GM23338 (cell line): Measurements from ENCODE around the gene PGBD5. TPM values are rescaled to one million over a fixed set of nuclear protein-coding genes. Genes with fewer than 3 reads are reported as not detected.

Source experiments
- ATAC-seq: fragments of 200-7000 bp; cut with Tn5 transposase; 3 replicates; pipeline ENCODE4 v1.9.1; 2020
- DNase-seq: peaks from one replicate; pipeline ENCODE4 v3.0.0-alpha.2; 2015; ENCODE audit warnings: low spot score
- H2AFZ ChIP-seq: fragments of 200-600 bp; sonication (generic); 2 replicates; pipeline ENCODE4 v1.8.0; 2016; ENCODE audit warnings: antibody characterized with exemption, mild to moderate bottlenecking, moderate library complexity
- H3F3A ChIP-seq: fragments of 200-600 bp; sonication (generic); replicated peaks from 2 replicates; pipeline ENCODE4 v1.8.0; 2017; ENCODE audit warnings: antibody characterized with exemption, mixed run types, low read depth
- H3K27ac ChIP-seq: fragments of 200-600 bp; sonication (generic); 2 replicates; pipeline ENCODE4 v1.6.1; 2016; ENCODE audit warnings: low read depth
- H3K27me3 ChIP-seq: fragments of 200-600 bp; sonication (generic); 2 replicates; pipeline ENCODE4 v1.8.0; 2016; ENCODE audit warnings: mild to moderate bottlenecking, mixed run types, moderate library complexity; ENCODE audit not compliant: insufficient read depth
- H3K36me3 ChIP-seq: fragments of 200-600 bp; sonication (generic); 2 replicates; pipeline ENCODE4 v1.8.0; 2016; ENCODE audit warnings: mild to moderate bottlenecking; ENCODE audit not compliant: insufficient read depth
- H3K4me1 ChIP-seq: fragments of 200-600 bp; sonication (generic); 2 replicates; pipeline ENCODE4 v1.8.0; 2016; ENCODE audit warnings: mild to moderate bottlenecking, moderate library complexity; ENCODE audit not compliant: insufficient read depth
- H3K4me2 ChIP-seq: fragments of 200-600 bp; sonication (generic); 2 replicates; pipeline ENCODE4 v1.7.1; 2017; ENCODE audit warnings: mixed run types
- H3K4me3 ChIP-seq: fragments of 200-600 bp; sonication (generic); 2 replicates; pipeline ENCODE4 v1.6.1; 2016; ENCODE audit warnings: mixed run types
- H3K79me2 ChIP-seq: fragments of 200-600 bp; sonication (generic); replicated peaks from 2 replicates; pipeline ENCODE4 v1.8.0; 2017; ENCODE audit warnings: mild to moderate bottlenecking; ENCODE audit not compliant: insufficient read depth
- H3K9me2 ChIP-seq: fragments of 200-600 bp; sonication (generic); 2 replicates; pipeline ENCODE4 v1.8.0; 2017; ENCODE audit not compliant: insufficient read depth
- H4K20me1 ChIP-seq: fragments of 200-600 bp; sonication (generic); replicated peaks from 2 replicates; pipeline ENCODE4 v1.8.0; 2017; ENCODE audit warnings: mild to moderate bottlenecking; ENCODE audit not compliant: insufficient read depth
- H3K27ac Mint-ChIP-seq: 2 replicates; pipeline ENCODE4 v1.8.0; 2020; ENCODE audit warnings: inconsistent platforms, mild to moderate bottlenecking, moderate library complexity, mixed read lengths
- H3K27me3 Mint-ChIP-seq: 3 replicates; pipeline ENCODE4 v1.8.0; 2022; ENCODE audit warnings: low read depth, mild to moderate bottlenecking, moderate library complexity, mixed read lengths, inconsistent platforms; ENCODE audit not compliant: insufficient read depth, poor library complexity
- H3K36me3 Mint-ChIP-seq: 3 replicates; pipeline ENCODE4 v1.8.0; 2021; ENCODE audit warnings: low read depth, mild to moderate bottlenecking, inconsistent platforms, moderate library complexity, mixed read lengths
- H3K4me1 Mint-ChIP-seq: 3 replicates; pipeline ENCODE4 v1.8.0; 2020; ENCODE audit warnings: mild to moderate bottlenecking, inconsistent platforms, mixed read lengths
- H3K4me3 Mint-ChIP-seq: 3 replicates; pipeline ENCODE4 v1.8.0; 2021; ENCODE audit warnings: moderate library complexity, mild to moderate bottlenecking, inconsistent platforms, mixed read lengths
- H3K9me3 Mint-ChIP-seq: 3 replicates; pipeline ENCODE4 v1.8.0; 2020; ENCODE audit warnings: moderate library complexity, mild to moderate bottlenecking, inconsistent platforms, mixed read lengths
- ETS1 ChIP-seq: IDR thresholded peaks from 2 replicates; pipeline ENCODE4 v1.6.1; 2016; ENCODE audit warnings: antibody characterized with exemption
- EZH2phosphoT487 ChIP-seq: fragments of 200-600 bp; sonication (generic); IDR thresholded peaks from one replicate; pipeline ENCODE4 v1.8.1; 2018; ENCODE audit warnings: antibody characterized with exemption; ENCODE audit not compliant: unreplicated experiment
- NANOG ChIP-seq: IDR thresholded peaks from 2 replicates; pipeline ENCODE4 v1.6.1; 2016; ENCODE audit warnings: antibody characterized with exemption, borderline replicate concordance
- POLR2AphosphoS5 ChIP-seq: IDR thresholded peaks from 2 replicates; pipeline ENCODE4 v1.6.1; 2016; ENCODE audit warnings: antibody characterized with exemption, low read depth
- STAT1 ChIP-seq: IDR thresholded peaks from one replicate; pipeline ENCODE4 v1.6.1; 2016; ENCODE audit warnings: antibody characterized with exemption; ENCODE audit not compliant: unreplicated experiment
- ZNF114 ChIP-seq: fragments of 250-450 bp; sonication (Bioruptor Pico); IDR thresholded peaks from 2 replicates; pipeline ENCODE4 v1.5.0; 2020; ENCODE audit warnings: mild to moderate bottlenecking, moderate library complexity
- ZNF331 ChIP-seq: fragments of 250-450 bp; sonication (Bioruptor Pico); IDR thresholded peaks from 2 replicates; pipeline ENCODE4 v1.5.0; 2020; ENCODE audit warnings: low read depth, mild to moderate bottlenecking, moderate library complexity
- polyA plus RNA-seq: library from polyadenylated mRNA; unstranded; fragments of >200 nt; fragmentation: Nextera tagmentation; extraction: Ambion mirVana; gene quantifications from 2 replicates; pipeline ENCODE4 v1.2.1, GENCODE V29; 2016
- total RNA-seq: library from RNA; depleted of rRNA; stranded (reverse); fragments of >200 nt; shearing (Covaris generic); gene quantifications from 2 replicates; pipeline ENCODE4 v1.2.3, GENCODE V29; 2014
- TF ChIP-seq, protein P1 (sequence below): IDR thresholded peaks from one replicate; pipeline ENCODE4 v1.6.1; 2018; ENCODE audit warnings: antibody characterized with exemption; ENCODE audit not compliant: unreplicated experiment

PGBD5 gene
- total and polyA plus RNA-seq, 2 experiments from 2014 or later: 3.4 to 16.6 TPM

DNA sequence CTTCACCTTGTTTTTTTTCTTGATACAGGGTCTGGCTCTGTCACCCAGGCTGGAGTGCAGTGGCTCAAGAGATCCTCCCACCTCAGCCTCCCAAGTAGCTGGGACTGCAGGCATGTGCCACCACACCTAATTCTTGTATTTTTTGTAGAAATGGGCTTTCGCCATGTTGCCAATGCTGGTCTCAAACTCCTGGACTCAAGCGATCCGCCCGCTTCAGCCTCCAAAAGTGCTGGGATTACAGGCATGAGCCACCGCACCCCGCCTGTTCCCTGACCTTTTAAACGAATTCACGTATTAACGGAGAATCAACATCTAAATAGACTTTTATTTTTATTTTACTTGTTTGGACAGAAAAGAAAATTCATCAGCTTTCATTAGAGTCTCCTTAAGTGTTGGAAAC lies 104.8 kb downstream of the PGBD5 start:
- Histone ChIP-seq H3K9me2 (no peaks in the 10 kb centered on the region), H3K27me3 (no peaks in the 10 kb centered on the region), H3K27ac (no peak overlapping the region), H3K4me2 (no peak overlapping the region), H3K36me3 (no peaks in the 10 kb centered on the region), H4K20me1 (no peaks in the 10 kb centered on the region), H3K4me1 (no peaks in the 10 kb centered on the region), H3K79me2 (no peaks in the 10 kb centered on the region), H3F3A (no peaks in the 10 kb centered on the region), H3K4me3 (no peak overlapping the region), H2AFZ (no peak overlapping the region)
- DNase-seq: no peak
- peaks cover 13% of the 10 kb centered on the region for H3K27me3 Mint-ChIP-seq
- peaks cover 48% of the 10 kb centered on the region for H3K36me3 Mint-ChIP-seq
- no peak for TF ChIP-seq NANOG
- H3K27ac Mint-ChIP-seq: no peak overlapping the region
- no peak overlapping the region for H3K4me3 Mint-ChIP-seq
- H3K9me3 Mint-ChIP-seq: no peaks in the 10 kb centered on the region
- H3K4me1 Mint-ChIP-seq: no peaks in the 10 kb centered on the region
- no peak for ATAC-seq

- no peak for ATAC-seq
Observed at GRCh38 chr1:230320804-230321203, 105.3 kb downstream of the PGBD5 start.

DNA sequence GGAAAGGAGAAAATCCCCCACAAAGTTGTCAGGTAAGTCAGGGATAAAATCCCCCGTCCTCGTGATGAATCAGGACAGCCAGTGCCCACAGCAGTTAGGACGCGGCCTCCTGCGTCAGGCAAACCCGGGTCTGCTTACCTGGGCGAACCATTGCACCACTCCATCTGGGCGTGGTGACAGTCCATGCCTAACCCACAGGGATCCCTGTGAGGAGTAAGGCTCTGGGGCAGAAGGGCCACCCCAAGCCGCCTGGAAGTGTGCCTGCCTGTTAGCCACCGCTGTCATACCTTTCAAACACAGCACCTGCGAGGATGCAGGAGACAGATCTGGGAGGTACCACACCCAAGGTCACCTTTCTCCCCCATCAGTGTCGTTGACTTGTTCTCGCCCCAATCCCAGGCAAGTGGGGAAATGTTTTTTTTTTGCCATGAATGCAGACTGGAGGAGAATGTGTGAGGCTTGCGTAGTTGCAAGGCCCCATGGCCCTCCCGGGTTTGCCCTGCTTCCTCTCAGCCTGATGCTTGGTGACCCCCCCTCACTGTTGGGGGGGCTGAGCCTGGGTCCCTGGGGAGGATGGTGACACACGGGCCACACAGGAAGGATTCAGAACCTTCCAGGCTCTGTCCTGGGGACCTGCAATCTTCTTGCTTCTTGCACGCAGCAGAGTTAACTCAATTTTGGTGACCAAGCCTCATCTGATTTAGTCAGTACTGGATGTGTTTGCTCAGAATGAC lies 107.0 kb downstream of the PGBD5 start:
- no peaks in the 10 kb centered on the region for H3K36me3 ChIP-seq
- H3K4me1 ChIP-seq: no peaks in the 10 kb centered on the region
- no peak overlapping the region for H3K27ac Mint-ChIP-seq
- no peaks in the 10 kb centered on the region for H3K27me3 ChIP-seq
- no peak overlapping the region for H3K4me3 ChIP-seq
- H3K27ac ChIP-seq: no peak overlapping the region
- no peak overlapping the region for H3K4me3 Mint-ChIP-seq
- peaks cover 33% of the 10 kb centered on the region for H3K36me3 Mint-ChIP-seq
- H3K27me3 Mint-ChIP-seq: peaks cover 13% of the 10 kb centered on the region
- no peaks in the 10 kb centered on the region for H3F3A ChIP-seq
- no peaks in the 10 kb centered on the region for H3K9me2 ChIP-seq
- DNase-seq (no peak), ATAC-seq (no peak)
- no peaks in the 10 kb centered on the region for H4K20me1 ChIP-seq
- no peaks in the 10 kb centered on the region for H3K79me2 ChIP-seq
- TF ChIP-seq, protein P1, sequence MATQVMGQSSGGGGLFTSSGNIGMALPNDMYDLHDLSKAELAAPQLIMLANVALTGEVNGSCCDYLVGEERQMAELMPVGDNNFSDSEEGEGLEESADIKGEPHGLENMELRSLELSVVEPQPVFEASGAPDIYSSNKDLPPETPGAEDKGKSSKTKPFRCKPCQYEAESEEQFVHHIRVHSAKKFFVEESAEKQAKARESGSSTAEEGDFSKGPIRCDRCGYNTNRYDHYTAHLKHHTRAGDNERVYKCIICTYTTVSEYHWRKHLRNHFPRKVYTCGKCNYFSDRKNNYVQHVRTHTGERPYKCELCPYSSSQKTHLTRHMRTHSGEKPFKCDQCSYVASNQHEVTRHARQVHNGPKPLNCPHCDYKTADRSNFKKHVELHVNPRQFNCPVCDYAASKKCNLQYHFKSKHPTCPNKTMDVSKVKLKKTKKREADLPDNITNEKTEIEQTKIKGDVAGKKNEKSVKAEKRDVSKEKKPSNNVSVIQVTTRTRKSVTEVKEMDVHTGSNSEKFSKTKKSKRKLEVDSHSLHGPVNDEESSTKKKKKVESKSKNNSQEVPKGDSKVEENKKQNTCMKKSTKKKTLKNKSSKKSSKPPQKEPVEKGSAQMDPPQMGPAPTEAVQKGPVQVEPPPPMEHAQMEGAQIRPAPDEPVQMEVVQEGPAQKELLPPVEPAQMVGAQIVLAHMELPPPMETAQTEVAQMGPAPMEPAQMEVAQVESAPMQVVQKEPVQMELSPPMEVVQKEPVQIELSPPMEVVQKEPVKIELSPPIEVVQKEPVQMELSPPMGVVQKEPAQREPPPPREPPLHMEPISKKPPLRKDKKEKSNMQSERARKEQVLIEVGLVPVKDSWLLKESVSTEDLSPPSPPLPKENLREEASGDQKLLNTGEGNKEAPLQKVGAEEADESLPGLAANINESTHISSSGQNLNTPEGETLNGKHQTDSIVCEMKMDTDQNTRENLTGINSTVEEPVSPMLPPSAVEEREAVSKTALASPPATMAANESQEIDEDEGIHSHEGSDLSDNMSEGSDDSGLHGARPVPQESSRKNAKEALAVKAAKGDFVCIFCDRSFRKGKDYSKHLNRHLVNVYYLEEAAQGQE: no peak
- TF ChIP-seq STAT1: no peak
- no peak overlapping the region for H2AFZ ChIP-seq
- H3K9me3 Mint-ChIP-seq: no peaks in the 10 kb centered on the region; the same call in 2 of the 3 replicates
- peaks cover 4% of the 10 kb centered on the region; the same call in 1 of the 3 replicates for H3K4me1 Mint-ChIP-seq
- no peak overlapping the region for H3K4me2 ChIP-seq

More at GRCh38 chr1:230320804-230321203, 105.3 kb downstream of the PGBD5 start:
- H3K79me2 ChIP-seq: no peaks in the 10 kb centered on the region
- no peaks in the 10 kb centered on the region for H3K9me3 Mint-ChIP-seq
- no peaks in the 10 kb centered on the region for H3F3A ChIP-seq
- H3K27me3 Mint-ChIP-seq: peaks cover 13% of the 10 kb centered on the region
- no peak overlapping the region for H3K27ac ChIP-seq
- no peaks in the 10 kb centered on the region for H4K20me1 ChIP-seq
- H3K4me3 Mint-ChIP-seq: no peak overlapping the region
- H3K4me3 ChIP-seq: no peak overlapping the region
- no peaks in the 10 kb centered on the region for H3K36me3 ChIP-seq
- no peaks in the 10 kb centered on the region for H3K9me2 ChIP-seq
- TF ChIP-seq ZNF114 (CRISPR knock-in tag) (no peak), EZH2phosphoT487 (no peak), POLR2AphosphoS5 (no peak), STAT1 (no peak), ETS1 (no peak), ZNF331 (CRISPR knock-in tag) (no peak)
- H3K4me1 Mint-ChIP-seq: no peaks in the 10 kb centered on the region
- H2AFZ ChIP-seq: no peak overlapping the region
- H3K27me3 ChIP-seq: no peaks in the 10 kb centered on the region
- H3K4me1 ChIP-seq: no peaks in the 10 kb centered on the region
- H3K27ac Mint-ChIP-seq: no peak overlapping the region
- DNase-seq: no peak
- no peak overlapping the region for H3K4me2 ChIP-seq
- H3K36me3 Mint-ChIP-seq: peaks cover 46% of the 10 kb centered on the region
